Glutamatergic neuron (in vitro differentiated cells): Measurements from ENCODE around the gene TAS2R40. TPM values are rescaled to one million over a fixed set of nuclear protein-coding genes. Genes with fewer than 3 reads are reported as not detected.

Source experiments
- DNase-seq: peaks from one replicate; pipeline ENCODE4 v3.0.0; 2022
- H3K27ac Mint-ChIP-seq: one replicate; pipeline ENCODE4 v1.8.0; 2020; ENCODE audit warnings: mild to moderate bottlenecking, mixed read lengths, inconsistent platforms; ENCODE audit not compliant: unreplicated experiment
- H3K27me3 Mint-ChIP-seq: one replicate; pipeline ENCODE4 v1.8.0; 2020; ENCODE audit warnings: mild to moderate bottlenecking, moderate library complexity, mixed read lengths, inconsistent platforms; ENCODE audit not compliant: unreplicated experiment
- H3K36me3 Mint-ChIP-seq: one replicate; pipeline ENCODE4 v1.8.0; 2020; ENCODE audit warnings: mild to moderate bottlenecking, mixed read lengths, inconsistent platforms; ENCODE audit not compliant: unreplicated experiment
- H3K4me1 Mint-ChIP-seq: one replicate; pipeline ENCODE4 v1.8.0; 2020; ENCODE audit warnings: mild to moderate bottlenecking, low read depth, mixed read lengths, inconsistent platforms; ENCODE audit not compliant: unreplicated experiment
- H3K4me3 Mint-ChIP-seq: one replicate; pipeline ENCODE4 v1.8.0; 2020; ENCODE audit warnings: mild to moderate bottlenecking, mixed read lengths, inconsistent platforms; ENCODE audit not compliant: unreplicated experiment
- H3K9me3 Mint-ChIP-seq: one replicate; pipeline ENCODE4 v1.8.0; 2020; ENCODE audit warnings: mild to moderate bottlenecking, moderate library complexity, mixed read lengths, inconsistent platforms; ENCODE audit not compliant: unreplicated experiment
- CTCF ChIP-seq: fragments of 200-600 bp; sonication (generic); IDR thresholded peaks from one replicate; pipeline ENCODE4 v1.5.0; 2021; ENCODE audit not compliant: partially characterized antibody, unreplicated experiment
- total RNA-seq: library from RNA; stranded (reverse); fragmentation: NEBNext Ultra II Directional; extraction: Animal tissue kit (Norgen Biotek cat#: 25700); gene quantifications from one replicate; pipeline ENCODE4 v1.2.1, GENCODE V29; 2021; ENCODE audit not compliant: unreplicated experiment

TAS2R40 gene
- total RNA-seq, 1 donor from 2014 or later, result not detected

GRCh38 chr7:143230602-143231457, 9.0 kb downstream of the TAS2R40 start:
- Mint-ChIP-seq H3K36me3 (peaks cover 4% of the 10 kb centered on the region), H3K27me3 (no peaks in the 10 kb centered on the region), H3K9me3 (no peaks in the 10 kb centered on the region), H3K27ac (no peak overlapping the region), H3K4me1 (peaks cover 11% of the 10 kb centered on the region), H3K4me3 (no peak overlapping the region)
- no peak for DNase-seq
- no peak for TF ChIP-seq CTCF

- TF ChIP-seq CTCF, result no peak
- H3K4me1 Mint-ChIP-seq, result peaks cover 3% of the 10 kb centered on the region
- H3K27ac Mint-ChIP-seq, result no peak overlapping the region
Measured at GRCh38 chr7:143233816-143234532, 12.1 kb downstream of the TAS2R40 start.

GRCh38 chr7:143234533-143234875, 12.7 kb downstream of the TAS2R40 start:
- no peaks in the 10 kb centered on the region for H3K27me3 Mint-ChIP-seq
- no peak overlapping the region for H3K27ac Mint-ChIP-seq
- H3K9me3 Mint-ChIP-seq, result peaks cover 5% of the 10 kb centered on the region
- peaks cover 21% of the 10 kb centered on the region for H3K36me3 Mint-ChIP-seq
- no peak for DNase-seq
- H3K4me3 Mint-ChIP-seq, result no peak overlapping the region
- no peaks in the 10 kb centered on the region for H3K4me1 Mint-ChIP-seq
- TF ChIP-seq CTCF, result no peak

More at GRCh38 chr7:143233816-143234532, 12.1 kb downstream of the TAS2R40 start:
- Mint-ChIP-seq H3K9me3 (peaks cover 5% of the 10 kb centered on the region), H3K36me3 (peaks cover 21% of the 10 kb centered on the region), H3K4me3 (no peak overlapping the region), H3K27me3 (no peaks in the 10 kb centered on the region)
- DNase-seq, result no peak

- Mint-ChIP-seq H3K9me3 (peaks cover 5% of the 10 kb centered on the region), H3K27ac (no peak overlapping the region), H3K4me1 (no peaks in the 10 kb centered on the region), H3K27me3 (no peaks in the 10 kb centered on the region), H3K36me3 (peaks cover 21% of the 10 kb centered on the region), H3K4me3 (no peak overlapping the region)
- no peak for TF ChIP-seq CTCF
- DNase-seq, result no peak
Measured at GRCh38 chr7:143235561-143235960, 13.7 kb downstream of the TAS2R40 start.

DNA sequence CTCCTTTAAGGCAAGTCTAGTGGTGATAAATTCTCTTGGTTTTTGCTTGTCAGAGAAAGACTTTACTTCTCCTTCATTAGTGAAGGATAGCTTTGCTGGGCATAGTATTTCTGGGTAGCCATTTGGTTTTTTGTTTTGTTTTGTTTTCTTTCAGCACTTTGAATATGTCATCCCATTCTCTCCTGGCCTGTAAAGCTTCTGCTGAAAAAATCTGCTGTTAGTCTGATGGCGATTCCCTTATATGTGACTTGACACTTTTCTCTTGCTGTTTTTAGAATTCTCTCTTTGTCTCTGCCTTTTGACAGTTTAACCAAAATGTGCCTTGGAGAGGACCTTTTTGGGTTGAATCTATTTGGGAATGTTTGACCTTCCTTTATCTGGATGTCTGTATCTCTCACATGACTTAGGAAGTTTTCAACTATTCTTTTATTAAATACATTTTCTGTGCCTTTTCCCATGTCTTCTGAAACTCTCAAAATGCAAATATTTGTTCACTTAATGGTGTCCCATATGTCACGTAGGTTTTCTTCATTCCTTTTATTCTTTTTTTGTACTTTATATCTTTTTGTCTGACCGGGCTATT, 14.7 kb downstream of the TAS2R40 start:
- H3K36me3 Mint-ChIP-seq, result peaks cover 21% of the 10 kb centered on the region
- no peak overlapping the region for H3K27ac Mint-ChIP-seq
- no peak for TF ChIP-seq CTCF
- peaks cover 5% of the 10 kb centered on the region for H3K9me3 Mint-ChIP-seq
- no peak overlapping the region for H3K4me3 Mint-ChIP-seq
- H3K4me1 Mint-ChIP-seq, result peaks cover 1% of the 10 kb centered on the region
- no peak for DNase-seq
- no peaks in the 10 kb centered on the region for H3K27me3 Mint-ChIP-seq
